K562 (cell line): Measurements from ENCODE around the gene GFOD2. TPM values are rescaled to one million over a fixed set of nuclear protein-coding genes. Genes with fewer than 3 reads are reported as not detected.

Source experiments
- ATAC-seq: fragments of 200-7000 bp; cut with Tn5 transposase; 3 replicates; pipeline ENCODE4 v1.9.1; 2020; ENCODE audit warnings: moderate library complexity
- BruUV-seq: library from RNA; stranded (reverse); fragments of 400-500 nt; replicated peaks from 2 replicates; lab custom pipeline; 2021; lab: Mats Ljungman, UMichigan
- CTCF ChIA-PET: fragments of 300-600 bp; formaldehyde crosslinking; extraction: SDS; loops from one replicate; lab custom pipeline; 2021; ENCODE audit warnings: low intra/inter-chr PET ratio; lab: Yijun Ruan, JAX
- POLR2A ChIA-PET: fragments of 300-600, 350-650 bp; sonication (Branson Sonifier 250); formaldehyde crosslinking; extraction: SDS; loops from one replicate; lab custom pipeline; 2021; ENCODE audit warnings: antibody characterized with exemption, inconsistent platforms; lab: Yijun Ruan, JAX
- DNase-seq, 4 experiments: peaks; one replicate each; pipeline versions ENCODE4 v3.0.0 to v3.0.0-alpha.2; 2011 to 2018; ENCODE audit warnings: low spot score in 3 of 4, mixed read lengths in 3 of 4; ENCODE audit errors: extremely low read depth in 1 of 4
- FAIRE-seq: peaks from 2 replicates; lab custom pipeline; 2011; peaks lifted over from hg19 to GRCh38; lab: Jason Lieb, UNC
- H2AFZ ChIP-seq: 2 replicates; pipeline ENCODE4 v1.6.0; 2011; ENCODE audit warnings: low read depth, low read length, control low read depth, inconsistent platforms
- H3K27ac ChIP-seq: fragments of 200-600 bp; 3 replicates; pipeline ENCODE4 v1.8.0; 2011; ENCODE audit warnings: low read depth, mild to moderate bottlenecking, control low read depth, inconsistent platforms, low read length, moderate library complexity, mixed read lengths; ENCODE audit errors: extremely low read depth
- H3K27me3 ChIP-seq, 2 experiments: fragments of 300-600 bp in 1 of 2; 2 replicates in 1 of 2; 3 replicates in 1 of 2; pipeline versions ENCODE4 v1.6.0 to v1.8.0; 2011; ENCODE audit warnings: inconsistent platforms in 2 of 2, low read length in 2 of 2, mild to moderate bottlenecking in 1 of 2, mixed read lengths in 1 of 2, moderate library complexity in 1 of 2; ENCODE audit not compliant: control insufficient read depth in 2 of 2, insufficient read depth in 2 of 2
- H3K36me3 ChIP-seq: fragments of 300-600 bp; 3 replicates; pipeline ENCODE4 v1.8.0; 2011; ENCODE audit warnings: mild to moderate bottlenecking, low read length, inconsistent platforms; ENCODE audit not compliant: control insufficient read depth, insufficient read depth
- H3K4me1 ChIP-seq, 2 experiments: fragments of 200-600 bp in 1 of 2; replicated peaks in 1 of 2; 2 replicates in 1 of 2; 3 replicates in 1 of 2; pipeline versions ENCODE4 v1.5.1 to v1.8.0; 2011; ENCODE audit warnings: inconsistent platforms in 2 of 2, low read length in 2 of 2, mild to moderate bottlenecking in 1 of 2, mixed read lengths in 1 of 2, moderate library complexity in 1 of 2; ENCODE audit not compliant: control insufficient read depth in 2 of 2, insufficient read depth in 2 of 2
- H3K4me2 ChIP-seq: 2 replicates; pipeline ENCODE4 v1.6.1; 2011; ENCODE audit warnings: low read length, control low read depth, inconsistent platforms, mixed read lengths; ENCODE audit not compliant: insufficient read depth
- H3K4me3 ChIP-seq: fragments of 200-600 bp; sonication (generic), shearing (Covaris generic); 2 replicates; pipeline ENCODE4 v1.5.1; 2016; ENCODE audit warnings: control low read depth, inconsistent platforms
- H3K79me2 ChIP-seq: fragments of 200-600 bp; 3 replicates; pipeline ENCODE4 v1.8.0; 2011; ENCODE audit warnings: low read length, inconsistent platforms; ENCODE audit not compliant: control insufficient read depth, insufficient read depth
- H3K9ac ChIP-seq, 2 experiments: 2 replicates each; pipeline versions ENCODE4 v1.6.0 to v1.6.1; 2011; ENCODE audit warnings: low read depth in 2 of 2, low read length in 2 of 2, control low read depth in 1 of 2, inconsistent platforms in 1 of 2, mild to moderate bottlenecking in 1 of 2, mixed read lengths in 1 of 2; ENCODE audit not compliant: insufficient read depth in 1 of 2
- H3K9me1 ChIP-seq: one replicate; pipeline ENCODE4 v1.6.0; 2011; ENCODE audit warnings: inconsistent platforms, mild to moderate bottlenecking, low read length, moderate library complexity; ENCODE audit not compliant: control insufficient read depth, insufficient read depth
- H3K9me3 ChIP-seq: replicated peaks from 2 replicates; pipeline ENCODE4 v1.5.1; 2011; ENCODE audit warnings: low read depth, low read length, inconsistent platforms; ENCODE audit not compliant: control insufficient read depth, insufficient read depth
- H4K20me1 ChIP-seq: replicated peaks from 2 replicates; pipeline ENCODE4 v1.6.1; 2011; ENCODE audit warnings: low read length, inconsistent platforms, mixed read lengths; ENCODE audit not compliant: control insufficient read depth, insufficient read depth
- ARID2 ChIP-seq: fragments of 450-650 bp; IDR thresholded peaks from 2 replicates; pipeline ENCODE4 v1.6.1; 2017; ENCODE audit warnings: antibody characterized with exemption, mild to moderate bottlenecking
- ARID4B ChIP-seq: sonication (generic); formaldehyde crosslinking; IDR thresholded peaks from 2 replicates; pipeline ENCODE4 v1.8.0; 2022; ENCODE audit warnings: mild to moderate bottlenecking, missing genetic modification reagents
- ELF2 ChIP-seq: fragments of 250-450 bp; sonication (Bioruptor Pico); IDR thresholded peaks from 2 replicates; pipeline ENCODE4 v1.5.0; 2021; ENCODE audit warnings: mild to moderate bottlenecking
- HES1 ChIP-seq: fragments of 450-650 bp; IDR thresholded peaks from 2 replicates; pipeline ENCODE4 v1.6.1; 2016; ENCODE audit warnings: low read depth, mild to moderate bottlenecking, moderate library complexity
- PBX2 ChIP-seq, 2 experiments: IDR thresholded peaks in 1 of 2; conservative IDR thresholded peaks in 1 of 2; 2 replicates each; pipeline ENCODE4 v1.6.1; 2016; ENCODE audit warnings: low read depth in 2 of 2, mild to moderate bottlenecking in 1 of 2, missing compliant biosample characterization in 1 of 2, missing genetic modification characterization in 1 of 2, moderate library complexity in 1 of 2
- SUPT5H ChIP-seq: fragments of 450-650 bp; IDR thresholded peaks from 2 replicates; pipeline ENCODE4 v1.6.1; 2016
- TAF7 ChIP-seq: fragments of 450-650 bp; IDR thresholded peaks from 2 replicates; pipeline ENCODE4 v1.6.1; 2016; ENCODE audit warnings: missing genetic modification characterization, missing compliant biosample characterization
- TFAM ChIP-seq: fragments of 250-450 bp; sonication (Bioruptor Pico); conservative IDR thresholded peaks from 2 replicates; pipeline ENCODE4 v1.5.0; 2021; ENCODE audit warnings: mild to moderate bottlenecking, moderate library complexity
- ZBED1 ChIP-seq: IDR thresholded peaks from 2 replicates; pipeline ENCODE4 v1.6.1; 2014
- ZNF134 ChIP-seq: fragments of 250-450 bp; sonication (Bioruptor Pico); conservative IDR thresholded peaks from 2 replicates; pipeline ENCODE4 v1.4.0; 2020
- ZNF140 ChIP-seq: fragments of 250-450 bp; sonication (Bioruptor Pico); IDR thresholded peaks from 2 replicates; pipeline ENCODE4 v1.8.0; 2021; ENCODE audit warnings: moderate library complexity, mild to moderate bottlenecking, inconsistent platforms
- WGBS: fragments of 100-300 bp; shearing (Covaris generic); methylation state at CpG from one replicate; pipeline ENCODE4 v1.1.6; 2016; ENCODE audit warnings: low coverage, mixed read lengths; ENCODE audit not compliant: insufficient coverage; ENCODE audit errors: missing lambda C conversion rate; 5-methylcytosine and 5-hydroxymethylcytosine counted together
- in situ Hi-C: fragments of 300-500 bp; cut with MboI; formaldehyde crosslinking; loops from 4 replicates; pipeline ENCODE4 v1.15.0; 2018; ENCODE audit warnings: inconsistent platforms, mixed read lengths
- intact Hi-C: fragments of 100-400 bp; cut with micrococcal nuclease; formaldehyde crosslinking; loops from 2 replicates; pipeline ENCODE4 v1.14.2; 2022
- polyA plus RNA-seq, 8 experiments: library from polyadenylated mRNA; depleted of rRNA in 4 of 8; stranded (reverse) in 5 of 8; unstranded in 3 of 8; fragments of >200 nt; fragmentation: Nextera tagmentation in 2 of 8; fragmentation: Illumina TruSeq in 1 of 8; extraction: Ambion mirVana in 2 of 8; extraction: Trizol in 1 of 8; gene quantifications; 2 replicates each; pipeline versions ENCODE4 v1.2.1 to v1.2.3, GENCODE V29; 2011 to 2014; ENCODE audit warnings: inconsistent platforms in 1 of 8, missing spikeins in 1 of 8
- total RNA-seq, 7 experiments: library from RNA; depleted of rRNA in 6 of 7; stranded (reverse); fragments of >200 nt in 6 of 7; fragmentation: Illumina TruSeq in 2 of 7; extraction: Trizol in 2 of 7; gene quantifications; 2 replicates each; pipeline versions ENCODE4 v1.2.1 to v1.2.3, GENCODE V29; 2011 to 2021; ENCODE audit warnings: low replicate concordance in 1 of 7

Gene GFOD2
- total and polyA plus RNA-seq, 9 of the 15 experiments (the other 6 are each of a cell fraction or from before 2014, with no cell fraction given) = 1.9 to 15.8 (median 11.1) TPM

GRCh38 chr16:67733734-67734470 lies 14.8 kb upstream of the GFOD2 start (continued):
- TF ChIP-seq ARID2 = no peak
- TF ChIP-seq HES1 = no peak
- TF ChIP-seq ZNF140 (CRISPR knock-in tag) = no peak
- TF ChIP-seq ZNF134 = no peak
- no peak for TF ChIP-seq TFAM (CRISPR knock-in tag)

GRCh38 chr16:67731753-67732095 lies 12.6 kb upstream of the GFOD2 start:
- Histone ChIP-seq H3K4me3 (no peak overlapping the region), H4K20me1 (0 out of 2 replicates have a peak, but pooled peaks cover 4% of the 10 kb centered on the region), H3K79me2 (no peaks in the 10 kb centered on the region), H3K4me1 (peaks cover 0 to 9% of the 10 kb centered on the region in 2 experiments; a peak in 1 of 5 replicates), H3K36me3 (peaks cover 56% of the 10 kb centered on the region; the same call in 2 of the 3 replicates), H3K4me2 (no peak overlapping the region), H3K9me1 (no peaks in the 10 kb centered on the region), H3K27me3 (no peaks in the 10 kb centered on the region), H3K27ac (no peak overlapping the region), H2AFZ (no peak overlapping the region), H3K9me3 (no peaks in the 10 kb centered on the region), H3K9ac (peak overlapping the region in 1 of 2 experiments; percentile 22; a peak in 1 of 4 replicates)
- FAIRE-seq = no peak
- no peak for DNase-seq
- intact Hi-C loops = no loop called here
- POLR2A ChIA-PET = interaction anchor here (0.6 to 1.8 kb wide), 4 partner anchors 10 to 462 kb away, joined by 3 to 7 read pairs (median 4); partner anchors contain the start of gene GFOD2
- WGBS = 55% methylated on average over 4 of the region's 4 CpGs
- in situ Hi-C loops = no loop called here
- CTCF ChIA-PET = no interaction called here
- no peak for ATAC-seq
- BruUV-seq = no TSS peak
- TF ChIP-seq ELF2 (no peak), ZBED1 (no peak), SUPT5H (no peak), TAF7 (tag) (no peak), ARID4B (no peak), PBX2 (CRISPR knock-in tag; IDR thresholded peaks at IDR 0.05; ENCODE audit: low read depth) (no peak), PBX2 (tag; conservative IDR thresholded peaks at IDR 0.05; ENCODE audit: low read depth) (no peak)
